ENCODE results near the gene BRD9.
"Not testable (repeated sequence)": the region's sequence is repeated elsewhere in the genome, so short reads cannot be mapped to it uniquely, and the experiment has no call there.

BRD9 gene

GRCh38 chr5:922436-923280 lies 30.1 kb upstream of the BRD9 start:
- no peak for DNase-seq

DNA sequence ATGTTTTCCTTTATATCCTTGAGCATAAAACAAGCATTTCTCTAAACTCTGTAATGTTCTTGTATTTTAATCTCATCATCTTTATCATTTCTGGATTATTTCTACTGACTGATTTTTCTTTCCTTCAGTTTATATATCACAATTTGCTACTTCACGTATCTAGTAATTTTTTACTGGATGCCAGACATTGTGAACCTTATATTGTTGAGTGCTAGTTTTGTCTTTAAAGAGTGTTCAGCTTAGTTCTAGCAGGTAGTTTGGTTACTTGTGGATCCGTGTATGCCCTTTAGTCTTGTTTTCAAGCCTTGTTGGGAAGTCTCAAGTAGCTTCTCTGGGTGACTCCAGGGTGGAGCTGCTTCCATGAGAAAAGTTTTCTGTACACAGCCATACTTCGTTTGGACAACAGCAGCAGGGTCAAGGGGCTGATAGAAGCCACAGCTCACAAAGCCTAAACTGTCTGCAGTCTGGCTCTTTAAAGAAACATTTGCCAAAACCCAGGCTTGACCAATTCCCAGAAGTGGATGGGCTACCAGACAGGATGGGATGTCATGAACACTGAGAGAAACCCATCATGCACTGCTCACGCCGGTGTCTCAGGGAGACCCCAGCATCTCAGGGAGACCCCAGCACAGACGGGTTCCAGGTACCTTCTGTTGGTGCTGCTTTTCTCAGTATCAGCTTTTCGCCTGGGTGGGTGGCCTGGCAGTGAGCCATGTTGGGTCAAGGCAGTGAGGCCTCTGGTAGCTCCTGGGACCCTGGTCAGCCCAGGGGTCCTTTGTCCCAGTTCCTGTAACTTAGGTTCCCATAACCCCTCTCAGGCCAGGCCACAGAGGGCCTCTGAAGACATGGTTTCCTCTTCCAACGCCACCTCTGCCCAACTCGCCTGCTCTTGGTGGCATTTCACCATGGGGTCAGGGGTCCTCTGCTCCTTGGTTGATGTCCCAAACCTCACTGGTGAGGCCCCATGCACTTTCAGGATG lies 29.1 kb upstream of the BRD9 start:
- no peak for DNase-seq

DNA sequence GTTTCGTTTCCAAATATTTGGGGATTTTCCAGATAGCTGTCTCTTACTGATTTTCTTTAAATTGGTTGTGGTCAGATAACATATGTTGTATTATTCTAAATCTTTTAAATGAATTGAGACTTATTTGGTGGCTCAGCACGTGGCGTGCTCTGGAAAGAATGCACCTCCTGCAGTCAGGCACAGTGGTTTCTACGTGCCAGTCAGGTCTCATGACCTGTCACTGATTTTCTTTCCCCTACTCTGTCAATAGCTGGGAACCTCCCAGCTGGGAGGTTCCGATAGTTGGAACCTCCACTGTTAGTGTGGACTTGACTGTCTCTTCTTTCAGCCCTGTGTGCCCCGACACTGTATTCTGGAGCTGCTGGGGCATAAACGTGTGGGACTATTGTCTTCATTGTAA lies 27.7 kb upstream of the BRD9 start:
- DNase-seq, result no peak

GRCh38 chr5:919356-920000 lies 26.9 kb upstream of the BRD9 start:
- DNase-seq, result no peak

- not testable (repeated sequence) for DNase-seq
Measured at GRCh38 chr5:918717-919116, 26.1 kb upstream of the BRD9 start.

DNA sequence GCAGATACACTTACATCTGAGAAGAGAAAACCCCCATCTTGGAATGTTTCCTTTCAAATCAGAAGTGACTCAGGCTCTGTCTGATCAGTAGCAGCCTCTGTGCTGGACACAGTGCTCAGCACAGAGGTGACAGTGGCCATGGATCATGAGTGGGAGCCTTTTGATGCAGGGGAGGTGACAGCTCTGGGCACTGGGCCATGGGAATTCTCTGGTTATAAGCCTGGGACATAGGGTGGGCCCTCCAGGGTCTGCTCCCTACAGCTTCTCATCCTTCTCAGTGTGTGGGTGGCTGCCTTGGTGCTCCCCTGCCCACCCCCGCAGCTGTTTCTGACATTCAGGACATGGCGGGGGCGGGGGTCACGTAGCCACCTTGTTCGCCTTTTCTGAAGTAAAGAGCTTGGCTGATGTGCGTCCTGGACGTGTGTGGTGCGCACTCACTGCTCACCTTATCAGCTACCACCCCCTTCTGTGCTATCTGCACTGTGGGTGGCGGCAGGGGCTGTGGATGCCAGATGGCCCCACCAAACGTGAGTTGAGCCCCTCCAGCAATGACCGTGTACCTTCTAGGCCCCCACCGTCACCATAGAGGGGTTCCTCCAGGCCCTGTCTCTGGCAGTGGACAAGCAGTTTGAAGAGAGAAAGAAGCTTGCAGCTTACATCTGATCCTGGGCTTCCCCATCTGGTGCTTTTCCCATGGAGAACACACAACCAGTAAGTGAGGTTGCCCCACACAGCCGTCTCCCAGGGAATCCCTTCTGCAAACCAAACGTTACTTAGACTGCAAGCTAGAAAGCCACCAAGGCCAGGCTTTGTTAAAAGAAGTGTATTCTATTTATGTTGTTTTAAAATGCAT lies 24.1 kb upstream of the BRD9 start:
- no peak for DNase-seq

GRCh38 chr5:915946-916345 lies 23.3 kb upstream of the BRD9 start:
- DNase-seq, result no peak

DNA sequence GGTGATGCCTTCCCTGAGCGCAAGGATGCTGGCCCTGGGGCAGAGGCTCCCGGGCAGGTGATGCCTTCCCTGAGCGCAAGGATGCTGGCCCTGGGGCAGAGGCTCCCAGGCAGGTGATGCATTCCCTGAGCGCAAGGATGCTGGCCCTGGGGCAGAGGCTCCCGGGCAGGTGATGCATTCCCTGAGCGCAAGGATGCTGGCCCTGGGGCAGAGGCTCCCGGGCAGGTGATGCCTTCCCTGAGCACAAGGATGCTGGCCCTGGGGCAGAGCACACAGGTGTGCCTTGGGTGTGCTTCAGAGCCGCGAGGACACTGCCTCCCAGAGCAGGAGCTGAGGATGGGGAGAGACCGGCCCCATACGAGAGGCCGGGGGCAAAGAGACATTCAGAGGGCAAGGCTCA lies 22.7 kb upstream of the BRD9 start:
- DNase-seq, result not testable (repeated sequence)

- no peak for DNase-seq
Measured at GRCh38 chr5:914612-915011, 22.0 kb upstream of the BRD9 start.

DNA sequence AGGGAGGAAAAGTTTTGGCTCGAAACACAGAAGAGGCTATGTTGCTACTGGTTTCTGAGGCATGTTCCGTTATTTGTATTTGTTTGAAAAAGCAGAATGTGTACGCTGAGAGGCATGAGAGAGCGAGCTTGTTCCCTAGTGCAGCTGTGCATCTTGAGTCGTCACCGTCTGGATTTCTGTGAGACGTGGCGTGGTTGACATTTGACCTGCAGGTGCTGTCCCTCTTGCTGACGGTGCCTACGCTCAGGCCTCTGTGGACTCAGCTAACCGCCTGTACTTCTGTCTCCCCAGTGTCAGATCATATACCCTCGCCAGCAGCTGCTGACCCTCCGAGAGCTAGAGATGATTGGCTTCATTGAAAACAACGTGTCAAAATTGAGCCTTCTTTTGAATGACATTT lies 21.6 kb upstream of the BRD9 start:
- DNase-seq, result no peak

DNA sequence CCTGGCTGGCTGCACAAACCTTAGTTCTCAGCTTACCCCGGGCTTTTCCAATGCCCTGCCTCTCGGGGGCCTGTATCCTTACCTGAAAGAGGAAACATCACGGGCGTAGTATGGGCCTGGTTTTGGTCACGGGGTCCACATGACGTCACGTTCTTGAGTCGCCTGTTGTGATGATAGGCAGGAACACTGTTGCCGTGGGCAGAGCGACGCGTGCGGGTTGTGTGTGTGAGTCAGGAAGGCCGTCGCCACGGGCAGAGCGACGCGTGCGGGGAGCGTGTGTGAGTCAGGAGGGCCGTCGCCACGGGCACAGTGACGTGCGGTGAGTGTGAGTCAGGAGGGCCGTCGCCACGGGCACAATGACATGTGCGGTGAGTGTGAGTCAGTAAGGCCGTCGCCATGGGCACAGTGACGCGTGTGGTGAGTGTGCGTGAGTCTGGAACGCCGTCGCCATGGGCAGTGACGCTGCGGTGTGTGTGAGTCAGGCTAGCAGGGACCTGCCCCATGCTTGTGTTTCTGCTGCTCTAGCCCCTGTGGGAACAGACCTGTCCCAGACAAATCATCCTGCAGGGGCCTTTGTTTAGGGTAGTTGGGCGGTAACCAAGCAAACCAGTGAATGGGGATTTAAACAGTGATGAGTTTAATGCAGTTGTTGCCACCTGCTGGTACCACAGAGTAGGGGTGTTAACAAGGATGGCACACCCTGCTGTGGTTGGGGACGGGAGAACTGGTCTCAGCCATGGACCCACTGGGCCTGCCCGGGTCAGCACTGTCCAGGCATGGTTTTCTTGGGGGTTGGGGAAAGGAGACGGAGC lies 19.9 kb upstream of the BRD9 start:
- no peak for DNase-seq

- DNase-seq, result no peak
Measured at GRCh38 chr5:911601-912000, 19.0 kb upstream of the BRD9 start.

DNA sequence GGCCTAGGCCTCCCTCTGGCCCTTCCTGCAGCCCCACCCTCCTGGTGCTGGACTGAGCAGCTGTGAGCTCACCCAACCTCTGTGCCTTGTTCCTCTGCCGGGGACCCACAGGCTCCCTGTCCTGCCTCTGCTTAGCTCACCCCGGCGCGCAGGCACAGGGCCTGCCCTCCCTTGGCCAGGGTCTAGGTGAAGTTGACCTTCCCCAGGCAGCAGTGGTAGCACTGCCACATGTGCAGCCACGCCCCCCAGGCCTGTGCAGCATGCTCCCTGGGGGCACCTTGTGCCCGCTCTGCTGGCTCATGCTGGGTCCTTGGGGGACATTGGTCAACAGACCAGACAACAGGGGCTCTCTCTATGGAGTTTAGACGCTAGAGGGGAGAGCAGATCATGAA lies 18.2 kb upstream of the BRD9 start:
- no peak for DNase-seq

GRCh38 chr5:909994-910768 lies 17.6 kb upstream of the BRD9 start:
- DNase-seq, result no peak

DNA sequence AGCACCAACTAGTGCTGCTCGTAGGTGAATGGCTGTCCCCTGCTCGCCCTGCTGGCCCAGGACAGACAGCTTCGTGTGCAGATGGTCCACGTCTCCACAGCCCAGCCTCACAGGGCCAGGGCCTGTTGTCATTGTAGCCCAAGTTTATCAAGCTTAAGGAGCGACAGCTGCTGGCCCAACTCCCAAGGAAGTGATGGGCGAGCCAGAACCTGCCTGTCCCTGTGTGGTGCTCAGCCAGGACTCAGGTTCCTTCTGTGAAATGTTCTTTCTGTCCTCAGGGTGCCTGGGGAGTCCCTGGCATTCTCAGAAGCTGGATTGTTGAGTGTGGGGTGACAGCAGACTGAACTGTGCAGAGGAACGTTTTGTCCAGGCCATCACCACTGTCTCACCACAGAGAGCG lies 16.5 kb upstream of the BRD9 start:
- no peak for DNase-seq

- DNase-seq, result no peak
Measured at GRCh38 chr5:908172-908571, 15.6 kb upstream of the BRD9 start.

- no peak for DNase-seq
Measured at GRCh38 chr5:907366-907910, 14.8 kb upstream of the BRD9 start.

DNA sequence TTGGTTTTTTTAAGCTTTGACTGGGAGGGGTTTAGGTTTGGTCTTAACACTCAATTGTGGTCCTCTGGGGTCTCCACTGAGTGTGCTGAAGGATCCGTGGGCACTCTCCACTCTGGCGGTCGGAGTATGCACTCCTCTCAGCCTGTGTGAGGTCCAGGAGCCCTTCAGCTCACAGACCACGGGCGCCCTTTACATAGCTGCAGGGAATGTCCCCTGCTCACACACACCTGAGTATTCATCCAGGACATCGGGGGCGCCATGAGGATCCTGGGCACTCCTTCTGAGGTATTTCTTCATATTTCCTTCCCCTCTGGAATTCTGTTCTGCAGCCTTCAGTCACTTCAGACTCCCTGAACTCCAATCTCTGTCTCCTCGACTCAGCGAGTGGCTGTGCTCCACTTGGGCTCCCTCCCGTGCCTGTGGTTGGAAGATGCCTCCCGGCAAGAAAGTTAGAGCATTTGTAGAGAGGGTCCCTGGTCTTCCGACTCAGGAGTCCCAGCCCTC lies 12.6 kb upstream of the BRD9 start:
- no peak for DNase-seq

DNA sequence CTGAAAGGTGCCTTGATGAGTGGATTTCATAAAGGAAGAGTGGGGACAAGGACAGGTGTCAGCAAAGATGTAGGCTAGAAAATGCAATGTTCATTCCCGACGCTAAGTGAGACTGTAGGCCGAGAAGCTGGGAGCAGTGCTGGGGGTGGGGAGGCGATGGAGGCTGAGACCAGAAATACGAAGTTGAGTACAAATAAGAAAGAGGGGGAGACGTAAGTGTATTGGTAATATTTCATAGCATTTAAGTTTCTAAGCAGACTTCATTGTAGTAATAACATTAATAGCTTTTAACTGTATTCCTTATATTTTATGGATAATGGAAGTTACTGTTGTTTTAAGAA lies 11.1 kb upstream of the BRD9 start:
- no peak for DNase-seq
